ENCODE measurements around the gene PRKD1.

PRKD1 gene

GRCh38 chr14:29919845-29920244, 7.8 kb downstream of the PRKD1 start:
- intact Hi-C loops (cut with micrococcal nuclease): no loop called here
- Mint-ChIP-seq H3K4me3 (no peak overlapping the region), H3K4me1 (ENCODE audit: low read depth) (no peaks in the 10 kb centered on the region), H3K27me3 (peaks cover 2% of the 10 kb centered on the region), H3K9me3 (no peaks in the 10 kb centered on the region), H3K27ac (no peak overlapping the region), H3K36me3 (ENCODE audit: low read depth) (no peaks in the 10 kb centered on the region)

GRCh38 chr14:29918981-29919380, 8.7 kb downstream of the PRKD1 start:
- Mint-ChIP-seq H3K4me1 (ENCODE audit: low read depth) (no peaks in the 10 kb centered on the region), H3K27me3 (no peaks in the 10 kb centered on the region), H3K36me3 (ENCODE audit: low read depth) (no peaks in the 10 kb centered on the region), H3K27ac (no peak overlapping the region), H3K9me3 (no peaks in the 10 kb centered on the region), H3K4me3 (no peak overlapping the region)
- intact Hi-C loops (cut with micrococcal nuclease): no loop called here

- Mint-ChIP-seq H3K9me3 (peaks cover 7% of the 10 kb centered on the region), H3K4me3 (no peak overlapping the region), H3K27me3 (no peaks in the 10 kb centered on the region), H3K36me3 (ENCODE audit: low read depth) (no peaks in the 10 kb centered on the region), H3K4me1 (ENCODE audit: low read depth) (no peaks in the 10 kb centered on the region), H3K27ac (no peak overlapping the region)
- intact Hi-C loops (cut with micrococcal nuclease): no loop called here
Observed at GRCh38 chr14:29913566-29913965, 14.1 kb downstream of the PRKD1 start.

GRCh38 chr14:29911810-29912209, 15.8 kb downstream of the PRKD1 start:
- Mint-ChIP-seq H3K9me3 (peaks cover 7% of the 10 kb centered on the region), H3K36me3 (ENCODE audit: low read depth) (no peaks in the 10 kb centered on the region), H3K4me3 (no peak overlapping the region), H3K27me3 (no peaks in the 10 kb centered on the region), H3K4me1 (ENCODE audit: low read depth) (no peaks in the 10 kb centered on the region), H3K27ac (no peak overlapping the region)
- intact Hi-C loops (cut with micrococcal nuclease): no loop called here

- Mint-ChIP-seq H3K27ac (no peak overlapping the region), H3K4me1 (ENCODE audit: low read depth) (no peaks in the 10 kb centered on the region), H3K27me3 (no peaks in the 10 kb centered on the region), H3K4me3 (no peak overlapping the region), H3K36me3 (ENCODE audit: low read depth) (no peaks in the 10 kb centered on the region), H3K9me3 (peaks cover 7% of the 10 kb centered on the region)
- intact Hi-C loops (cut with micrococcal nuclease): no loop called here
Observed at GRCh38 chr14:29908652-29909577, 18.7 kb downstream of the PRKD1 start.

- Mint-ChIP-seq H3K4me1 (ENCODE audit: low read depth) (no peaks in the 10 kb centered on the region), H3K4me3 (no peak overlapping the region), H3K9me3 (peaks cover 7% of the 10 kb centered on the region), H3K27me3 (no peaks in the 10 kb centered on the region), H3K36me3 (ENCODE audit: low read depth) (no peaks in the 10 kb centered on the region), H3K27ac (no peak overlapping the region)
- intact Hi-C loops (cut with micrococcal nuclease): no loop called here
Observed at GRCh38 chr14:29906256-29906870, 21.3 kb downstream of the PRKD1 start.

- H3K4me3 Mint-ChIP-seq: no peak overlapping the region
- H3K9me3 Mint-ChIP-seq: peaks cover 7% of the 10 kb centered on the region
- intact Hi-C loops (cut with micrococcal nuclease): no loop called here
- no peaks in the 10 kb centered on the region for H3K27me3 Mint-ChIP-seq
- H3K27ac Mint-ChIP-seq: no peak overlapping the region
- H3K36me3 Mint-ChIP-seq (ENCODE audit: low read depth): no peaks in the 10 kb centered on the region
- H3K4me1 Mint-ChIP-seq (ENCODE audit: low read depth): no peaks in the 10 kb centered on the region
Observed at GRCh38 chr14:29905543-29905942, 22.1 kb downstream of the PRKD1 start.

GRCh38 chr14:29900609-29901350, 26.9 kb downstream of the PRKD1 start:
- intact Hi-C loops (cut with micrococcal nuclease): no loop called here
- H3K4me1 Mint-ChIP-seq (ENCODE audit: low read depth): no peaks in the 10 kb centered on the region
- no peaks in the 10 kb centered on the region for H3K36me3 Mint-ChIP-seq (ENCODE audit: low read depth)
- no peaks in the 10 kb centered on the region for H3K27me3 Mint-ChIP-seq
- no peaks in the 10 kb centered on the region for H3K9me3 Mint-ChIP-seq
- H3K4me3 Mint-ChIP-seq: no peak overlapping the region
- H3K27ac Mint-ChIP-seq: no peak overlapping the region

GRCh38 chr14:29898470-29898869, 29.2 kb downstream of the PRKD1 start:
- H3K4me1 Mint-ChIP-seq (ENCODE audit: low read depth): no peaks in the 10 kb centered on the region
- H3K27ac Mint-ChIP-seq: no peak overlapping the region
- no peak overlapping the region for H3K4me3 Mint-ChIP-seq
- H3K27me3 Mint-ChIP-seq: no peaks in the 10 kb centered on the region
- no peaks in the 10 kb centered on the region for H3K9me3 Mint-ChIP-seq
- H3K36me3 Mint-ChIP-seq (ENCODE audit: low read depth): no peaks in the 10 kb centered on the region
- intact Hi-C loops (cut with micrococcal nuclease): no loop called here

GRCh38 chr14:29897181-29897580, 30.5 kb downstream of the PRKD1 start:
- Mint-ChIP-seq H3K36me3 (ENCODE audit: low read depth) (no peaks in the 10 kb centered on the region), H3K27me3 (no peaks in the 10 kb centered on the region), H3K4me3 (no peak overlapping the region), H3K9me3 (no peaks in the 10 kb centered on the region), H3K27ac (no peak overlapping the region), H3K4me1 (ENCODE audit: low read depth) (no peaks in the 10 kb centered on the region)
- intact Hi-C loops (cut with micrococcal nuclease): no loop called here

- H3K9me3 Mint-ChIP-seq: no peaks in the 10 kb centered on the region
- no peak overlapping the region for H3K27ac Mint-ChIP-seq
- no peaks in the 10 kb centered on the region for H3K27me3 Mint-ChIP-seq
- H3K4me3 Mint-ChIP-seq: no peak overlapping the region
- H3K36me3 Mint-ChIP-seq (ENCODE audit: low read depth): no peaks in the 10 kb centered on the region
- H3K4me1 Mint-ChIP-seq (ENCODE audit: low read depth): no peaks in the 10 kb centered on the region
- intact Hi-C loops (cut with micrococcal nuclease): no loop called here
Observed at GRCh38 chr14:29896354-29896821, 31.3 kb downstream of the PRKD1 start.

GRCh38 chr14:29895591-29896083, 32.0 kb downstream of the PRKD1 start:
- Mint-ChIP-seq H3K27me3 (no peaks in the 10 kb centered on the region), H3K27ac (no peak overlapping the region), H3K4me1 (ENCODE audit: low read depth) (no peaks in the 10 kb centered on the region), H3K36me3 (ENCODE audit: low read depth) (no peaks in the 10 kb centered on the region), H3K9me3 (no peaks in the 10 kb centered on the region), H3K4me3 (no peak overlapping the region)
- intact Hi-C loops (cut with micrococcal nuclease): no loop called here

GRCh38 chr14:29893989-29894388, 33.7 kb downstream of the PRKD1 start:
- intact Hi-C loops (cut with micrococcal nuclease): no loop called here
- Mint-ChIP-seq H3K36me3 (ENCODE audit: low read depth) (no peaks in the 10 kb centered on the region), H3K9me3 (no peaks in the 10 kb centered on the region), H3K27ac (no peak overlapping the region), H3K4me1 (ENCODE audit: low read depth) (no peaks in the 10 kb centered on the region), H3K4me3 (no peak overlapping the region), H3K27me3 (no peaks in the 10 kb centered on the region)

GRCh38 chr14:29892327-29892726, 35.3 kb downstream of the PRKD1 start:
- Mint-ChIP-seq H3K4me3 (no peak overlapping the region), H3K36me3 (ENCODE audit: low read depth) (no peaks in the 10 kb centered on the region), H3K4me1 (ENCODE audit: low read depth) (no peaks in the 10 kb centered on the region), H3K27ac (no peak overlapping the region), H3K9me3 (no peaks in the 10 kb centered on the region), H3K27me3 (no peaks in the 10 kb centered on the region)
- intact Hi-C loops (cut with micrococcal nuclease): no loop called here

Measured in dendritic cell treated with granulocyte-macrophage colony-stimulating factor and Interleukin-4, amounts not matched to agents 40 ng/mL and 50 ng/mL, for 4 days (primary cell).